Measurements from ENCODE around the gene TMEM135. TPM values are rescaled to one million over a fixed set of nuclear protein-coding genes. Genes with fewer than 3 reads are reported as not detected.
"Not testable (repeated sequence)": the region's sequence is repeated elsewhere in the genome, so short reads cannot be mapped to it uniquely, and the experiment has no call there.

TMEM135 gene
- total RNA-seq, 1 donor from 2014 or later: 24.7 TPM

DNA sequence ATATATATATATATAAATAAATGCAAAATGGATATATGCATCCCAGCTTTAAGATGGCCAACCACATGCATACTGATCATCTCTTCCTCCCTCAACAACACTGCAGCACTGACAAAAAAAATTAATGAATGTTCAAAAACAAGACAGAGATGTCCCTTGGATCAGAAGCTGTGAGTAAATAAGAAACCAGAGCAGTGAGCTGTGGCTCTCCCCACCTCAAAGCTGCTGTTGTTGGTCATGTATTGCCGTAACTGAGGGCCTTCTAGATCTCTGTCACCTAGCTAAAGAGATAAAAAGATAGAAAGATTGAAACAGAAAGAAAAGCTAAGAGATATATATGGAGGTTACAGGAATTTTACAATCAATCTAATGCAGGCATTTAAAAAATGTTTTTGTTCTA is 15.5 kb upstream of the TMEM135 start:
- TF ChIP-seq, protein P1, sequence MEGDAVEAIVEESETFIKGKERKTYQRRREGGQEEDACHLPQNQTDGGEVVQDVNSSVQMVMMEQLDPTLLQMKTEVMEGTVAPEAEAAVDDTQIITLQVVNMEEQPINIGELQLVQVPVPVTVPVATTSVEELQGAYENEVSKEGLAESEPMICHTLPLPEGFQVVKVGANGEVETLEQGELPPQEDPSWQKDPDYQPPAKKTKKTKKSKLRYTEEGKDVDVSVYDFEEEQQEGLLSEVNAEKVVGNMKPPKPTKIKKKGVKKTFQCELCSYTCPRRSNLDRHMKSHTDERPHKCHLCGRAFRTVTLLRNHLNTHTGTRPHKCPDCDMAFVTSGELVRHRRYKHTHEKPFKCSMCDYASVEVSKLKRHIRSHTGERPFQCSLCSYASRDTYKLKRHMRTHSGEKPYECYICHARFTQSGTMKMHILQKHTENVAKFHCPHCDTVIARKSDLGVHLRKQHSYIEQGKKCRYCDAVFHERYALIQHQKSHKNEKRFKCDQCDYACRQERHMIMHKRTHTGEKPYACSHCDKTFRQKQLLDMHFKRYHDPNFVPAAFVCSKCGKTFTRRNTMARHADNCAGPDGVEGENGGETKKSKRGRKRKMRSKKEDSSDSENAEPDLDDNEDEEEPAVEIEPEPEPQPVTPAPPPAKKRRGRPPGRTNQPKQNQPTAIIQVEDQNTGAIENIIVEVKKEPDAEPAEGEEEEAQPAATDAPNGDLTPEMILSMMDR (IDR thresholded peaks at IDR 0.05): no peak
- DNase-seq (ENCODE audit: extremely low spot score, unreplicated experiment): no peak
- Mint-ChIP-seq H3K4me3 (ENCODE audit: unreplicated experiment) (no peak overlapping the region), H3K9me3 (ENCODE audit: unreplicated experiment) (peaks cover 14% of the 10 kb centered on the region), H3K36me3 (ENCODE audit: unreplicated experiment) (peaks cover 4% of the 10 kb centered on the region), H3K27ac (ENCODE audit: unreplicated experiment) (no peak overlapping the region), H3K27me3 (ENCODE audit: unreplicated experiment) (no peaks in the 10 kb centered on the region), H3K4me1 (ENCODE audit: unreplicated experiment) (peaks cover 23% of the 10 kb centered on the region)

DNA sequence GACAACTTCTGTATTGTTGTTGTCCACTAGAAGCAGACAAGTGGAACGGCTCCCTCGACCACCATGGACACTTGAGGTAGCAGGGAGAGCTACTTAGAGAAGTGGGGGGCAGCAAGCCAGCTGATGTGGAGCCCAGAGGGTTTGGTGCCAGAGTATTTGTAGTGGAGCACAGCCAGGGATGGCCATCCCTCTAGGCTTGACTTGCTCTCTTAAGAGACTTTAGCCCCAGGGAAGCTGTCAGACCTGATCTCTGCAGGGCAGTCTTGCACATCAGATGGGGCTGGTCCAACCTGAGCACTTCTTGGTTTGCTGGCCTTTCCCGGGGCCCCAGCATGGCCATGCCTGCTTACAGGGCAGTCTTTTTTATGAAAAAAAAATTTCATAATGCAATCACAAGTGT is 15.0 kb upstream of the TMEM135 start:
- Mint-ChIP-seq H3K4me1 (ENCODE audit: unreplicated experiment) (peaks cover 23% of the 10 kb centered on the region), H3K9me3 (ENCODE audit: unreplicated experiment) (peaks cover 14% of the 10 kb centered on the region), H3K27me3 (ENCODE audit: unreplicated experiment) (no peaks in the 10 kb centered on the region), H3K4me3 (ENCODE audit: unreplicated experiment) (no peak overlapping the region), H3K36me3 (ENCODE audit: unreplicated experiment) (peaks cover 4% of the 10 kb centered on the region), H3K27ac (ENCODE audit: unreplicated experiment) (no peak overlapping the region)
- DNase-seq (ENCODE audit: extremely low spot score, unreplicated experiment): no peak
- TF ChIP-seq, protein P1 (IDR thresholded peaks at IDR 0.05): no peak

DNA sequence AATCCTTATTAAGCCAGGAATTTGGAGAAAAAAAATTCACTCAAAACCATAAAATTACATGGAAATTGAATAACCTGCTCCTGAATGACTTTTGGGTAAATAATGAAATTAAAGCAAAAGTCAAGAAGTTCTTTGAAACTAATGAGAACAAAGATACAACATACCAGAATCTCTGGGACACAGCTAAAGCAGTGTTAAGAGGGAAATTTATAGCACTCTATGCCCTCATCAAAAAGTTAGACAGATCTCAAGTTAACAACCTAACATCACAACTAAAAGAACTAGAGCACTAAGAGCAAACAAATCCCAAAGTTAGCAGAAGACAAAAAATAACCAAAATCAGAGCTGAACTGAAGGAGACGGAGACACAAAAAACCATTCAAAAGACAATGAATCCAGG is 11.3 kb upstream of the TMEM135 start:
- not testable (repeated sequence) for H3K4me3 Mint-ChIP-seq (ENCODE audit: unreplicated experiment); H3K27me3 Mint-ChIP-seq (ENCODE audit: unreplicated experiment); H3K27ac Mint-ChIP-seq (ENCODE audit: unreplicated experiment); H3K4me1 Mint-ChIP-seq (ENCODE audit: unreplicated experiment); DNase-seq (ENCODE audit: extremely low spot score, unreplicated experiment); H3K36me3 Mint-ChIP-seq (ENCODE audit: unreplicated experiment)
- peaks cover 14% of the 10 kb centered on the region for H3K9me3 Mint-ChIP-seq (ENCODE audit: unreplicated experiment)

- no peak overlapping the region for H3K27ac Mint-ChIP-seq (ENCODE audit: unreplicated experiment)
- no peak overlapping the region for H3K4me3 Mint-ChIP-seq (ENCODE audit: unreplicated experiment)
- no peaks in the 10 kb centered on the region for H3K27me3 Mint-ChIP-seq (ENCODE audit: unreplicated experiment)
- peaks cover 4% of the 10 kb centered on the region for H3K36me3 Mint-ChIP-seq (ENCODE audit: unreplicated experiment)
- TF ChIP-seq, protein P1 (IDR thresholded peaks at IDR 0.05): no peak
- peaks cover 10% of the 10 kb centered on the region for H3K9me3 Mint-ChIP-seq (ENCODE audit: unreplicated experiment)
- no peak for DNase-seq (ENCODE audit: extremely low spot score, unreplicated experiment)
- peaks cover 2% of the 10 kb centered on the region for H3K4me1 Mint-ChIP-seq (ENCODE audit: unreplicated experiment)
These were observed 7.2 kb upstream of the TMEM135 start for GRCh38 chr11:87030458-87031054.

- TF ChIP-seq, protein P1 (IDR thresholded peaks at IDR 0.05): no peak
- H3K36me3 Mint-ChIP-seq (ENCODE audit: unreplicated experiment): peaks cover under 1% of the 10 kb centered on the region
- DNase-seq (ENCODE audit: extremely low spot score, unreplicated experiment): no peak
- H3K9me3 Mint-ChIP-seq (ENCODE audit: unreplicated experiment): peaks cover under 1% of the 10 kb centered on the region
- no peaks in the 10 kb centered on the region for H3K27me3 Mint-ChIP-seq (ENCODE audit: unreplicated experiment)
- no peak overlapping the region for H3K27ac Mint-ChIP-seq (ENCODE audit: unreplicated experiment)
- peaks cover 2% of the 10 kb centered on the region for H3K4me1 Mint-ChIP-seq (ENCODE audit: unreplicated experiment)
- H3K4me3 Mint-ChIP-seq (ENCODE audit: unreplicated experiment): no peak overlapping the region
These were observed 6.1 kb upstream of the TMEM135 start for GRCh38 chr11:87031433-87032170.

All from osteocyte (in vitro differentiated cells).